ENCODE measurements around the gene EFCAB6.

EFCAB6 gene

DNA sequence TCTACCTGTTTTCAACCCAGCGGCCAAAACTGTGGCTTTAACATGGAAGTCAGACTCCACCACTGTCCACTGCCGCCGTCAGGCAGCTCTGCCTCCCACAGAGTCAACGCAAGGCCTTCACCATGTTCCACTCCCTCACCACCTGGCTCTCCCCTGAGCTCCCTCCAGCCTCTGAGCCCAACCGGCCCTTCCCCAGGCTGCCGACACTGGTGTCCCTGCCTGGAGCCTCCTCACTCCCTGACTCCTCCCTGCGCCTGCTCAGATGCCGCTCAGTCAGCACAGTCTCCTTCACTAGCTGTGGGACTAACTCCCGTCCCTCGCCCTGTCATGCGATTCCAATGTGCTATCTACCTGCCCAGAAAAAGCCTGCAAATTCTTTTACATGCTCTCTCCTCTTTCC, 33.9 kb upstream of the EFCAB6 start:
- DNase-seq, result no peak

DNA sequence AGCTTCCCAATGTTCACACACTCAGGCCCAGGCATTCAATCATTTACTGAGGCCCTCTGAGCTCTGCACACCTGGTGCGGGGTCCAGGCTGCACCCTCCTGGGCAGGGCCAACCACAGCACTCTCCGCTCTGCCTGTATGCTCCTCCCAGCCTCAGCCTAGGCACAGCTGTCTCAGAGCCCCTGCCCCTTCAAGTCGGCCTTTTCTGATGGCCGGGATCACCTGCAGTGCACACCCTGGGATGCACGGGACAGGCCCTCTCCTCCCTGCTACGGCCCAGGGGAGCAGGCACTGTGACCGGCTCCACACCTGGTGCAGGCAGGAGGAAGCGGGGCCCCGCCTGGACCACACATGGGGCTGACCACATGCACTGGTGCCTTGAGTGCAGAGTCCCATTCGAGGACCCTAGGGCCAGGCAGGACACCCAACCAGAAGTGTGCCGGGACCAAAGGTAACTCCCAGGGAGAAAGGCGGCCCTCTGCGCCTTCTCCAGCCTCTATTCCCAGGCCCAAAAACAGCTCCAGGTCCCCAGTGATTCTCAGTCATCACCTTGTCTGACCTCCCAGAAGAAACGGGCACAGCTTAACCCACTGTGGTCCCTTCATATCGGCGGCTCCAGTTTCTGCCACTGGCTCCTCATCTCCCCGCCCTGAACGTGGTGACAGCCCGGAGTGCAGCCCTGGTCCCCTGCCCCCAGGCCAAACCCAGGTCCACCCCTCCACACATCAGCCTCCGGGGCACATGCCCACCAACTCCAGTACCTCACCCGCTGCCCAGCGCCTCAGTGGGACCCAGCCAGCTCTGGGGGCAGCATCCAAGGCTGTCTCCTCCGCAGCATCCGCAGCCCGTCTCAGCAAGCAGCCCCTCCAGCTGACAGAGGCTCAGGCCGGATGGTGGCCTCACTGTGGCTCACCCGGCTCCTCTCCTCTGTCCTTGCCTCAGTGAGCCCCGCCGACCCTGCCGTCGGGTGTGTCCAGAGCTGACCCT, 32.7 kb upstream of the EFCAB6 start:
- DNase-seq, result no peak

- DNase-seq, result no peak
Measured at GRCh38 chr22:43843783-43844530, 31.9 kb upstream of the EFCAB6 start.

- no peak for DNase-seq
Measured at GRCh38 chr22:43841742-43842141, 29.6 kb upstream of the EFCAB6 start.

DNA sequence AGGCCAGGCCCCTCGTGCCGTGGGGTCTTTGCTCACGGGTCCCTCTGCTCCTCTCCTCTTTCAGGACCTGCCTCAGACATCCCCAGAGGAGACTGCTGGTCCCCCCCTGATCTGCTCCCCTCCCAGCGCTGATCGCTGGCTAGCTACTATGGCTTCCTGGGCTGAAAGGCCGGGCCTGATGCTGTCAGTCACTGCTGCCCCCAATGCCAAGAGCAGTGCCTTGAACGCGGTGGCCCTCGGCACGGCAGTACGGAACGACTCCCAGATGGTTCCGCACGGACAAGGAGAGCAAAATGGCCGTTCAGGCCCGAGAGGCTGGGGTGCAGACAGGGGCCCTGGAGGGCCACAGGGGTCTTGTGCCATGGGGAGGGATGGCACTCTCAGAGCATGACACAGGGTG, 28.7 kb upstream of the EFCAB6 start:
- DNase-seq, result no peak

DNA sequence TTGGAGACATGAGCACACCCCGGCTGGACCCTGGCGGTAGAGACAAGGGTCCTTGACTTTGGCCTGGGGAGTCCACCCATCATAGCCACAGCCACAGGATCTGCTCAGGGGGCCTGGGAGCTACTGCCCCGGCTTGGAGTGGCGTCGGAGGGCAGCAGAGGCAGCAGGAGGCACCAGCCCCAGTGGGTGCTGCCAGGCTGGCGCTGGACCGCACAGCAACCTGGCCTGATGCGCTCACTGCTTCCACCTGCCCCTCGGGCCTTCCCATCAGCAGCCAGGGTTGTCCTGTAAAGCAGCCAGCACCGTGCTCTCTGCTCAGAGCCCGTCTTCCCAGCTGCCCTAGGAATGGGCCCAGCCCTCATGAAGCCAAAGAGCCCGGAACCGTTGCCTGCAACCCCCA, 28.3 kb upstream of the EFCAB6 start:
- no peak for DNase-seq

DNA sequence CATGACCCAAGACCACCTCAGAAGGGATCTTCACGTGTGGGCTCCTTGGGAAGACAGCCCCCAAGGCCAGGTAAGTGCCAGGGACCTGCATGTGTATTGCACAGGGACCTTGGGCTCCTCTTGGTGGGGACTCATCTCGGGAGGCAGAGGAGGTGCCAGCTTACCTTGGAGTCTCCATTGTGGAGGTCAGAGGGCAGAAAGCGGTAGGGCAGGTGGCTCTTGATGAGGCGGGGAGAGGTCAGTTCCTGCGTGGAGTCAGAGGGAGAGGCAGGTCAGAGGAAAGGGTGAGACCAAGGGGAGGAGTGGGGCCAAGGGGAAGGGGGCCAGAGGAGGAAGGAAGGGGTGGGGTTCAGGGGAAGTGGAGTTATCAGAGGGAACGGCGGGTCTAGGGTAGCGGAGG, 27.7 kb upstream of the EFCAB6 start:
- no peak for DNase-seq

DNA sequence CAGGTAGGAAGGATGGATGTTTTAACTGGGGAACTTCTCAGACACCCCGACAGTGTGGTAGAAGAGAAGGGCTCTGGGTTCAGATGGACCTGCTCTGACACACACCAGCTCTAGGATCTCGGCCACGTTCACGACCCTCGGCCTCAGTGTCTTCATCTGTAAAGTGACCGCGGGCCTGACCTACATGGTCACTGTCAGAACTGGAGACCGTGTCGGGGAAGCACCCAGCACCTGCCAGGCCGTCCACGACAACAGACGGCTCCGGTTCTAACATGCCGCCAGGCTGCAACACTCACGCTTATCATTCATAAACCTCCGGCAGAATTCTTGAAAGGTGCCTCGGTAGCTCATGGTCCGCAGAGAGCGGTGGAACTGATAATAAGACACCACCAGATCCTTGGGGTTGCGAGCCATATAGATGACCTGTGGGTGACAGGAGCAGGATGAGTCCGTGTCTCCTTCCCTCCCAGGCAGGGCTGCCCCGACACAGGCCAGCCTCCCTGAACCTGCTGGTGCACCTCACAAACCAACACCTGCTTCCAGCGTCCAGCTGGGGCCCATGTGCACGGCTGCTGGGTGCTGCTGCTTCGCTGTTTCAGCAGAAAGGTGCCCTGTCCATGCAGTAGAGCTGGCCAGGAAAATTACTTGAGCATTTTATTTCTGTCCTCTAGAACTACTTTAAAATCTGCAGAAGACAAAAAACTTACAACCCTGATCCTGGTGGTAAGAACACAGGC, 26.6 kb upstream of the EFCAB6 start:
- no peak for DNase-seq

DNA sequence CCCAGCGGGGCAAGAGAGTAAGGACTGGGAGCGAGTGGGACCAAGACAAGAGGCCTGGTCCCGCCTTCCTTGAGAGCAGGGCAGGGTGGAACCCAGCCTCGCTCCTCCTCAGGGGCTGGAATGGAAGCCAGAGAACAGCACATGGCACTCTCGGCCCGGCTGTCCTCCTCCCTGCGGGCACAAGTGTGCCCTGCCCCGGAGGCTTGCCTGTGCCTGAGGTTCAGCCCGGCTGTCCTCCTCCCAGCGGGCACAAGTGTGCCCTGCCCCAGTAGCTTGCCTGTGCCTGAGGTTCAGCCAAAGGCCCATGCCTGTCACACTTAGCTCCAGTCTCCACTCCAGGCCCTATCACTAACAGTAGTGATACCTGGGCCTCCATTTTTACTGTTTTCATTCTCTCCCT, 26.1 kb upstream of the EFCAB6 start:
- no peak for DNase-seq

- DNase-seq, result no peak
Measured at GRCh38 chr22:43837666-43838065, 25.6 kb upstream of the EFCAB6 start.

- no peak for DNase-seq
Measured at GRCh38 chr22:43835736-43836135, 23.6 kb upstream of the EFCAB6 start.

- DNase-seq, result no peak
Measured at GRCh38 chr22:43835166-43835565, 23.1 kb upstream of the EFCAB6 start.

DNA sequence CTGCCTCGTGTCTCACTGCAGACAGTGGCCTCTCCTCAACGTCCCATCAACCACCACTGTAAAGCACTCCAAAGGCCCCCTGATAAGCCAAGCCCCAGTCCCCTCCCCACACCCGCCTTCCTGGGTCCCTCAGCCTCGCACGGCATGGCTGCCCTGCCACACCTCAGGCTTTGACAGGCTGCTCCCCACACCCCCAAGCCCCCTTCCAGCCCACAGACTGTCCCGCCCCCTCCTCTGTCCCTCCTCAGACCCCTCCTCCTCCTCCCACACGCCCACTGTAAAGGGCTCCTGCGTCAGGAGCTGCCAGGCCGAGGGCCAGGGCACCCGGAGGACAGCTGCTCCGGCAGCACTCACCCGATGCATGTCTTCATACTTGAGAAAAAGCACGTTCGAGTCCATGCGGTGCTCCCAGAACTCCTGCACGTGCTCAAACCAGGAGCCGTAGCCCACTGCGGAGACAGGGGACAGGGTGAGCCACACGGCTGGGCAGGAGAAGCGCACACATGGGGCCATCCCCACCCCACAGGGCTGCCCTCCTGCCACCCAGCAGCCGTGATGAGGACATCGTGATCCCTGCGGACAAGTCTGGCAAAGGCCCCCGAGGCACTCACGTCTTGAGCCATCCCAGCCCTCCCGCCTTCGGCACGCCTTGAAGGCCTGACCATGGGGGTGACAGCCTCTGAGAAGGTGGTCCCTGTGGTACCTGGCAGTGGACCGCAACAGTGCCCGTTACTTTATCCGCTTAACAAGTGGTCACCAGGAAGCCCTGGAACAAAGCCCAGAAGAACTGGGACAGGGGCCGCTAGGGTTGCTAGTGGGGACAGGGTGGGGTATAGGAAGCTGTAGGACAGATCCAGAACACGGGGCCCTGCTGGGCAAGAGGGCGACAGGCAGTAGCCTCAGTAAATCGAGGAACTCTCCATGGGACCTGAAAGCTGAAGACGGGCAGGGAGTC, 21.5 kb upstream of the EFCAB6 start:
- DNase-seq, result no peak

DNA sequence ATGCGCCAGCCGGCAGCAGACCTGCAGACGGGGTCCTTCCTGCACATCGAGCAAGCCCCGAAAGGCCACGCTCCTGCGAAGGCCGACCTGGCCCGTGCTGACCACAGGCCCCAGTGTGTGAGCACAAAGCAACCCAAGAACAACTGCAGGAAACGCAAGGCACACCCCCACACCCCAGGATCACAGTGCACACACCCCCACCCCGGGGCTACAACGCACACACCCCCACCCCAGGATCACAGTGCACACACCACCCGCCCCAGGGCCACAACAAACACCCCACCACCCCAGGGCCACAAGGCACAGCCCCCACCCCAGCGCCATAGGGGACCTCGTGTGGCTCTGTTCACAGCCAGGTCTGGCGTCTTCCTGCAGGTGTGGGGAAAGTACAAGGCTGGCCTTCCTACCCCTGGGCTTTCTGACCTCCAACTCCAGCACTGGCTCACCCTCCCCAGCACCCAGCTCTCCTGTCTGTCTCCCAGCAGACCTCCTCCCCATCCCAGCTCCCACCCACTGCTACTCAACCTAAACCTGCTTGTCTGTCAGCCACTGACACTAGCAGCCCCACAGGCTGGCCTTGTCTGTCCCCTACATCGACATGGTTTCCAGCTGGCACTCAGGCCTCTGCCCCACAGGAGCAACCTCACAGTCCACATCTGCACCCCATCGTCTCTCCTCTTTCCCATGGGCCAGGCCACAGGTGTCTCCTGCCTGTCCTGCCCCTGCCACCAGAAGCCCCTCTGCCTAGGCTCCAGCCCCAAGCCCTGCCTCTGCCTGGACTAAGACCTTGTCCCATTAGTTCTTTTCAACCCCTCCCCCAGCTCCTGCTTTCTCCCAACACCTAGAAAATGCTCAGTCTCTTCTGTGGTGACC, 20.5 kb upstream of the EFCAB6 start:
- no peak for DNase-seq

- no peak for DNase-seq
Measured at GRCh38 chr22:43831561-43832392, 19.7 kb upstream of the EFCAB6 start.

DNA sequence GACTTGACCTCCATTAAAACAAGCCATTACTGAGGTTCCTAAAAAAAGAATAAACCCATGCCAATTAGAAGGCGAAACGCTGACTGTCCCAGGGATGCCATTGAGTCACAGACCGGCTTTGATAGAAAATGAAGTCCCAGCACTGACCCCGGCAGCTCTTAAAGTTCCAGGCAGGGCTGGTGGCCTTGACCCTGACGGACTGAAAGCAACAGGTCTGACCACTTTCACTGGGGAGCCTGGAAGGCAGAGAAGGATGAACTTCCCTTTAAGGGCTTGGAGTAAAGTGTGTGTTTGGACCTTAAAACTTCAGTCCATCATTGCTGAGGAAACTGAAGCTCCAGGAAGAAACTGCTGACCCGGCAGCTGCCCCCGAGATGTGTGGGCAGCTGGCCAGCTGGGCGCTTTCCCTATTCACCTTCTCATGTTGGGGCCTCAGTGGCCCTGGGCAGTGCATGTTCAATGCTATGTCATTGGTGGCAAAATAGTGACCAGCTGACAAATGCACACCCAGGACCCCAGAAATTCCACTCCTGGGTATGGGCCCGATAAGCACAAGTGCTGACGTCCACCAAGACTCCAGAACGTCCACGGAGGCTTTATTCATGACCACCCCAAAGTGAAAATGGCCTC, 18.9 kb upstream of the EFCAB6 start:
- no peak for DNase-seq

GRCh38 chr22:43829904-43830851, 18.1 kb upstream of the EFCAB6 start:
- no peak for DNase-seq

DNA sequence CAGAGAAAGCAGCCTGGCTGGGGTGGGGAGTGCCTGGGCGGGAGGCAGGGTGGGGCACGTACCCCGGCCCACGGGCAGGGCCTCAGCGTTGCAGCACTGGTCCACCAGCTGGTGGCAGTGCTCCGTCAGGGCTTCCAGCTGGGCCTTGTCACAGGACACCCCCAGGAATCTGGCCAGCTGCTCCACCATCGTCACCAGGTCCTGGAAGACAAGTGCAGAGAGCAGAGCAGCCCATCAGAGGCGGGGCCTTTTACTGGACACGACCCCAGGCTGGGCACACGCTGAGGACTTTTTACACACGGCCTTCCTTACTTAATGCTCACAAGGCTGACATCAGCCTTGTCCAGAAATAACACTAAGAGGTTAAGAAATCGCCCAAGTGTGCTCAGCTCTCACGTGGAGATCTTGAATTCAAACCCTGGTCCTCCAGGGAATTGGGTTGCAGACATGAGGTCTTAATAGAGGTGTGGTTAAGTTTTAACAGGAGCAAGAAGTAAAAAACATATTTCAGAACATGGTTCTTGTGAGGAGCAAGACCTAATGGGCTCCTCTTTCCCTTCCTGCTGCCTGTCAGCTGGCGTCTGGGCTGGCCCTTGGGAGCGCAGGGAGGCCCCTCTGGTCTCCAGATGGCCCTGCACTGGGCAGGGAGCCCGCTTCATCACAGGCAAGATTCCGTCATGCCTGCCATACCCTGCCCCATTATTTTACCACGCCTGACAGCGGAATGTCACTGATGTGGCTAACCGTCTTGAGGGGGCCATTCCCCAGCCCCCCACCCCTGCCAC, 17.1 kb upstream of the EFCAB6 start:
- DNase-seq, result no peak
